Heart right ventricle (tissue), 16 donors: ENCODE measurements around the gene EIF2B5. TPM values are rescaled to one million over a fixed set of nuclear protein-coding genes. Genes with fewer than 3 reads are reported as not detected.
A peak's percentile ranks its signal among the peaks of the same experiment; 100 is the strongest.

Experiments used
- ATAC-seq, 8 donors: fragments of 200-7000 bp; cut with Tn5 transposase; one replicate each; pipeline ENCODE4 v1.9.1; 2020; ENCODE audit warnings: mild to moderate bottlenecking in 8 of 8, moderate library complexity in 8 of 8, moderate number of reproducible peaks in 1 of 8
- DNase-seq, 2 donors: peaks; one replicate each; pipeline ENCODE4 v3.0.0-alpha.2; 2020
- H3K27ac ChIP-seq, 10 donors: fragments of 200-600 bp; sonication (generic) in 2 of 10; one replicate each; pipeline versions ENCODE4 v1.5.0 to v1.8.0; 2020 to 2022; ENCODE audit warnings: mild to moderate bottlenecking in 3 of 10
- H3K27me3 ChIP-seq, 7 donors: fragments of 200-600 bp; one replicate each; pipeline ENCODE4 v1.8.0; 2021 to 2022; ENCODE audit warnings: mild to moderate bottlenecking in 2 of 7
- H3K36me3 ChIP-seq, 9 donors: fragments of 200-600 bp; sonication (generic) in 1 of 9; one replicate each; pipeline versions ENCODE4 v1.5.0 to v1.8.0; 2020 to 2022; ENCODE audit warnings: mild to moderate bottlenecking in 2 of 9
- H3K4me1 ChIP-seq, 9 donors: fragments of 200-600 bp; sonication (generic) in 1 of 9; one replicate each; pipeline versions ENCODE4 v1.5.0 to v1.8.0; 2020 to 2022; ENCODE audit warnings: mild to moderate bottlenecking in 4 of 9
- H3K4me3 ChIP-seq, 10 donors: fragments of 200-600 bp; sonication (generic) in 2 of 10; one replicate each; pipeline versions ENCODE4 v1.5.0 to v1.8.0; 2020 to 2022; ENCODE audit warnings: mild to moderate bottlenecking in 7 of 10, moderate library complexity in 2 of 10
- H3K9me3 ChIP-seq, 11 donors: fragments of 200-600 bp in 10 of 11; sonication (generic) in 2 of 11; one replicate each; pipeline versions ENCODE4 v1.5.0 to v1.8.0; 2013 to 2022; ENCODE audit warnings: mild to moderate bottlenecking in 2 of 11, control low read depth in 1 of 11, moderate library complexity in 1 of 11
- WGBS, 2 donors: extraction: QIAGEN DNeasy Blood & Tissue Kit; methylation state at CpG; one replicate each; pipeline ENCODE4 v1.1.7; 2013; ENCODE audit warnings: inconsistent platforms in 1 of 2; 5-methylcytosine and 5-hydroxymethylcytosine counted together
- intact Hi-C, 10 donors: fragments of 100-400 bp; cut with DNase I; formaldehyde crosslinking; loops; one replicate each; pipeline versions ENCODE4 v1.11.1 to v1.14.2; 2022
- long read RNA-seq, 3 donors: library from polyadenylated mRNA; unstranded; transcript quantifications; one replicate each; pipeline ENCODE4 v2.0.0, GENCODE V29; 2020 to 2021
- polyA plus RNA-seq, 2 donors: library from polyadenylated mRNA; stranded (reverse); fragments of 200-250 nt; gene quantifications; one replicate each; pipeline ENCODE4 v1.2.3, GENCODE V29; 2013
- total RNA-seq, 10 donors: library from RNA; stranded (reverse); fragmentation: NEBNext Ultra II Directional in 3 of 10; extraction: Animal tissue kit (Norgen Biotek cat#: 25700) in 3 of 10; gene quantifications; one replicate each; pipeline versions ENCODE4 v1.2.1 to v1.2.4, GENCODE V29; 2021 to 2023
- TF ChIP-seq, protein P1 (sequence below), 9 donors: fragments of 200-600 bp; sonication (generic) in 2 of 9; IDR thresholded peaks; one replicate each; pipeline versions ENCODE4 v1.5.0 to v1.8.0; 2021 to 2022; ENCODE audit warnings: antibody characterized with exemption in 9 of 9, mild to moderate bottlenecking in 5 of 9, moderate library complexity in 1 of 9
- donor health status: Arrhythmogenic right ventricular cardiomyopathy.
- donor health status: ischemic (EF 13 %, LVEDD 7.1; RV severe dilation, severe dysfunction).
- donor health status: healthy with polysubstance abuse.
- donor health status: DM: no; HTN: yes; CAD: no.
- donor health status: DM: no; HTN: no; CAD: no.
- donor health status: ischemic (EF 25% LVEDD 6.9; RV normal size, moderate dysfunction).
- donor health status: ischemic (EF 25% LVEDD 5.7; RV mildly dilated, moderate dysfunction).
- donor health status: healthy.
- donor health status: DM: yes; HTN: yes; CAD: no.
- donor health status: Ischemic cardiomyopathy.
- donor health status: ischemic (EF 35%, LVEDD 5.7; RV mildly dilated, moderate dysfunction).
- donor health status: nonischemic (EF 11% LVEDD 7.7; RV severe dilation, severe dysfunction).
- donor health status: DM: yes; HTN: yes; CAD: no.
- donor health status: PGD.
- donor health status: ischemic (EF 29% LVEDD 5.4; RV normal size, mild dysfunction).
- donor health status: nonischemic (EF 23%, LVEDD 6.1; RV moderate dilation, normal function).

EIF2B5 gene
- total RNA-seq = 10 to 100 TPM; 26.8 to 37.3 (median 31.6) TPM
- 10 to 100 TPM; 30.6 to 44.6 TPM for polyA plus RNA-seq
- long read RNA-seq, donor 1, transcript EIF2B5-201 (16 exons, 2,656 nt) = major isoform, 77 of 95 reads
- long read RNA-seq, donor 1, partial matches to known transcripts = 5 of 95 reads
- long read RNA-seq, donor 1, other reads (novel, unspliced or antisense) = 11 of 95 reads
- long read RNA-seq, donor 2, transcript EIF2B5-201 (16 exons, 2,656 nt) = major isoform, 64 of 79 reads
- long read RNA-seq, donor 2, partial matches to known transcripts = 6 of 79 reads
- long read RNA-seq, donor 2, other reads (novel, unspliced or antisense) = 9 of 79 reads
- long read RNA-seq, donor 3, transcript EIF2B5-201 (16 exons, 2,656 nt) = major isoform, 21 of 33 reads
- long read RNA-seq, donor 3, partial matches to known transcripts = 9 of 33 reads
- long read RNA-seq, donor 3, other reads (novel, unspliced or antisense) = 2 of 33 reads

DNA sequence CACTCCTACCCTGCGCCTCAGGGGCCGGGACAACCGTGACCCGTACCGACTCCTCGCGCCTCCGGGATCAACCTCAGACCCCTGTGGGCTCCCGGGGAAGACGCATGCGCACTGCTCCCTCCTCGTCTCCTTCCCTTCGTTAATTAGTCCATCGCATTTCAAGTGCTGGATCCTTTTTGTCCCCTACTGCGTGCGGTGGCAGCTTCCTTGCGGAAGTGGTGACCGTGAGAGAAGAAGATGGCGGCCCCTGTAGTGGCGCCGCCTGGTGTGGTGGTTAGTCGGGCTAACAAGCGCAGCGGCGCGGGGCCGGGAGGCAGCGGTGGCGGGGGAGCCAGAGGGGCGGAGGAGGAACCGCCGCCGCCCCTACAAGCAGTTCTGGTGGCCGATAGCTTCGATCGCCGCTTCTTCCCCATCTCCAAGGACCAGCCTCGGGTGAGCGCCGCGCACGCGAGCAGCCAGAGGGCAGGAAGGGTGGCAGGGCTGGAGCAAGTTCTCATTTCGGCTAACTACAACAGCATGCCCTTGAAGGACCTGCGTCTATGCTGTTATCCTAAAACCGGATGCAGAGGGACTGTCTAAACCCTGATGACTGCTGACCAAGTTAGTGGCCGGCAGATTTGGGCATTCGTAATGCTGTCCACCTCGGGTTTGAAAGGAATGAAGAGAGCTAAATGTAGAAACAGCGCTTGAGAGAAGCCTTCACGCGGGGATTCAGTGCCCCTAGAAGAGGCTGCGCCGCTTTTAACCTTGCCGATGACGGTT lies at the start of gene EIF2B5:
Gene EIF2B5, plus strand, starts transcription at position 210 of the 762 bp plus-strand sequence. Its CDS starts 28 bp downstream, at position 238.
- Histone ChIP-seq H3K27ac (peak within 1 kb of the TSS; percentile 28 to 95 (median 90)), H3K4me1 (peaks cover 4 to 28% (median 22%) of the 10 kb centered on the region in 9 donors), H3K9me3 (no peaks in the 10 kb centered on the region), H3K36me3 (peaks cover 0 to 35% (median 8%) of the 10 kb centered on the region in 9 donors), H3K4me3 (peak within 1 kb of the TSS; percentile 53 to 99 (median 87)), H3K27me3 (no peaks in the 10 kb centered on the region)
- 0% methylated on average over 56 of the region's 56 CpGs for WGBS, 2 donors
- DNase-seq (peak; percentile 91 to 95), ATAC-seq (peak; percentile 94 to 98 (median 96))
- TF ChIP-seq, protein P1, sequence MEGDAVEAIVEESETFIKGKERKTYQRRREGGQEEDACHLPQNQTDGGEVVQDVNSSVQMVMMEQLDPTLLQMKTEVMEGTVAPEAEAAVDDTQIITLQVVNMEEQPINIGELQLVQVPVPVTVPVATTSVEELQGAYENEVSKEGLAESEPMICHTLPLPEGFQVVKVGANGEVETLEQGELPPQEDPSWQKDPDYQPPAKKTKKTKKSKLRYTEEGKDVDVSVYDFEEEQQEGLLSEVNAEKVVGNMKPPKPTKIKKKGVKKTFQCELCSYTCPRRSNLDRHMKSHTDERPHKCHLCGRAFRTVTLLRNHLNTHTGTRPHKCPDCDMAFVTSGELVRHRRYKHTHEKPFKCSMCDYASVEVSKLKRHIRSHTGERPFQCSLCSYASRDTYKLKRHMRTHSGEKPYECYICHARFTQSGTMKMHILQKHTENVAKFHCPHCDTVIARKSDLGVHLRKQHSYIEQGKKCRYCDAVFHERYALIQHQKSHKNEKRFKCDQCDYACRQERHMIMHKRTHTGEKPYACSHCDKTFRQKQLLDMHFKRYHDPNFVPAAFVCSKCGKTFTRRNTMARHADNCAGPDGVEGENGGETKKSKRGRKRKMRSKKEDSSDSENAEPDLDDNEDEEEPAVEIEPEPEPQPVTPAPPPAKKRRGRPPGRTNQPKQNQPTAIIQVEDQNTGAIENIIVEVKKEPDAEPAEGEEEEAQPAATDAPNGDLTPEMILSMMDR (IDR thresholded peaks at IDR 0.05) = peak in 7 of 9 donors; percentile 20 to 73 (median 52)
- intact Hi-C loops = loop anchor here in 6 of 10 donors (1.0 to 10.0 kb wide), 14 partner anchors 19 to 251 kb away; partner anchors contain the start of genes ABCC5 (in 4 of the 6), EEF1AKMT4 (in 4 of the 6), ALG3 (in 3 of the 6) and DVL3 (in 2 of the 6)

DNA sequence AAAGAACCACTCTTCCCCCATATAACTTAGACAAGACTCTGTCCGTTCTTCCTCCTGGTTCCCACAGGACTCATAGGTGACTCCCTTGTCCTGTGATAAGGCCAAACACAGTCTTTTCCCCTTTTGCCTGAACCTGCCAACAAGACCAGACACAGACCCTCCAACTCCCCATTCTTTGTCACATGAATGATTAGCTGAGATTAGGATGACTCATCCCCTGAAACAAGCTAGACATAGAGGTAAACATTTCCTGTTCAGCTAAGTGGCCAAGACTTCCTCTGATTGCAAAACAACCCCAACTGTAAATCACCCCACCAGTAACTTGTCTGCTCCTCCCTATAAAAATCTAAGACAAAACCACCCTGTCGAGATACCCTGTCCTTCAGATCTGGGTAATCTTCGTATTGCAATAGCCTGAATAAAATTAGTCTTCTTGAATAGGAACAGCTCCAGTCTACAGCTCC lies 49.7 kb upstream of the EIF2B5 start:
- Histone ChIP-seq H3K4me3 (no peak overlapping the region), H3K36me3 (no peaks in the 10 kb centered on the region), H3K27me3 (no peaks in the 10 kb centered on the region), H3K27ac (no peak overlapping the region), H3K9me3 (peaks cover 0 to 19% (median 0%) of the 10 kb centered on the region in 11 donors), H3K4me1 (no peaks in the 10 kb centered on the region)
- TF ChIP-seq, protein P1 (IDR thresholded peaks at IDR 0.05) = no peak
- WGBS, 2 donors = 54 to 58% methylated on average over 3 of the region's 3 CpGs
- DNase-seq (no peak), ATAC-seq (no peak)
- intact Hi-C loops = no loop called here

DNA sequence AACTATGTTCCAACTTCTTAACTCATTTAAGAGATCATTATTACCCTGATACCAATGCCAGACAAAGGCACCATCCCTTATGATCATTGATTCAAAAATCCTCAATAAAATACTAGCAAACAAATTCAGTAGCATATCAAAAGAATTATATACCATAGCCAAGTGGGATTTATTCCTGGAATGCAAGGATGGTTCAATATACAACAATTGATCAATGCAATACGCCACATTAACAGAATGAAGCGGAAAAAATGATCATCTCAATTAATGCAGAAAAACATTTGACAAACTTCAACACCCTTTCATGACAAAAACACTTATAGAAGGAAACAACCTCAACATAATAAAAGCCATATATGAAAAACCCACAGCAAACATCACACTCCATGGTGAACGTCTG lies 43.0 kb upstream of the EIF2B5 start:
- no peak for DNase-seq
- no peak overlapping the region for H3K27ac ChIP-seq
- ATAC-seq = no peak
- no peaks in the 10 kb centered on the region for H3K36me3 ChIP-seq
- H3K27me3 ChIP-seq = no peaks in the 10 kb centered on the region
- H3K4me1 ChIP-seq = no peaks in the 10 kb centered on the region
- H3K4me3 ChIP-seq = no peak overlapping the region
- intact Hi-C loops = no loop called here
- H3K9me3 ChIP-seq = peaks cover 0 to 35% (median 13%) of the 10 kb centered on the region in 11 donors
- TF ChIP-seq, protein P1 (IDR thresholded peaks at IDR 0.05) = no peak
- 92 to 95% methylated on average over 3 of the region's 3 CpGs for WGBS, 2 donors

DNA sequence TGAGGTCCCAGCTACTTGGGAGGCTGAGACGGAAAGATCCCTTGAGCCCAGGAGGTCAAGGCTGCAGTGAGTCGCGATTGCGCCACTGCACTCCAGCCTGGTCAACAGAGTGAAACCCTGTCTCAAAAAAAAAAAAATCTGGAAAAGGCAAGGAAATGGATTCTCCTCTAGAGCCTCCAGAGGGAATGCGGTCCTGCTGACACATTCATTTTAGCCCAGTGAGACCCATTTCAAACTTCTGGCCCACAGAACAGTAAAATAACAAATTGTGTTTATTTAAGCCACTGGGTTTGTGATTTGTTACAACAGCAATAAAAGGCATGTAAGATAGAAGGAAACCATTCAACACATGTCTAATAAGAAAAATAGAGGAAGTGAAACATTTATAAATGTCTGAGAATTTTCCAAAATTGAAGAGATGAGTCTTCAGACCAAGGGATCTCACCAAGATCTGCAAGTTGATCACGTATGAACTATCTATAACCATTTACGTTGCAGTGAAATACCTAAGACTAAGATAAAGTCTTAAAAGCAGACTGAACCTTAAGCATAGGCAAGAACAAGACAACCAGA lies 38.3 kb upstream of the EIF2B5 start, which contains the start of gene HTR3E:
Gene HTR3E, plus strand, starts transcription at position 254 of the 573 bp plus-strand sequence. CDS start 466 bp downstream, outside the sequence.
- no peak for ATAC-seq
- Histone ChIP-seq H3K27ac (no peak within 1 kb of the TSS), H3K9me3 (peaks cover 0 to 25% (median 11%) of the 10 kb centered on the region in 11 donors), H3K4me1 (no peaks in the 10 kb centered on the region), H3K36me3 (no peaks in the 10 kb centered on the region), H3K27me3 (peaks cover 0 to 5% (median 0%) of the 10 kb centered on the region in 7 donors), H3K4me3 (no peak within 1 kb of the TSS)
- intact Hi-C loops = no loop called here
- 83 to 86% methylated on average over 7 of the region's 7 CpGs for WGBS, 2 donors
- TF ChIP-seq, protein P1 (IDR thresholded peaks at IDR 0.05) = no peak
- no peak for DNase-seq
